Effector CD4-positive, alpha-beta T cell (primary cell): ENCODE measurements around the gene NLRC3.
"Not testable (repeated sequence)": the region's sequence is repeated elsewhere in the genome, so short reads cannot be mapped to it uniquely, and the experiment has no call there.

Experiments used
- DNase-seq: peaks from one replicate; pipeline ENCODE4 v3.0.0-alpha.2; 2020
- total RNA-seq: gene quantifications from one replicate; lab custom pipeline; 2026; lab: John Stamatoyannopoulos, UW

The NLRC3 gene
- total RNA-seq = 326 reads per million, percentile 96 among the genes with 10 or more reads in this experiment

- DNase-seq = peak; percentile 32
These were observed at the start of gene NLRC3 for GRCh38 chr16:3577302-3577752. NLRC3 (minus strand) TSS chr16:3577403; CDS start chr16:3565036, 12,367 bp downstream.

- no peak for DNase-seq
These were observed 48.9 kb upstream of the NLRC3 start for GRCh38 chr16:3625911-3626732.

GRCh38 chr16:3625331-3625730 is 48.1 kb upstream of the NLRC3 start:
- no peak for DNase-seq

GRCh38 chr16:3623642-3624041 is 46.4 kb upstream of the NLRC3 start:
- DNase-seq = no peak

GRCh38 chr16:3618769-3619141 is 41.6 kb upstream of the NLRC3 start:
- DNase-seq = no peak

GRCh38 chr16:3612510-3613466 is 35.6 kb upstream of the NLRC3 start:
- no peak for DNase-seq

GRCh38 chr16:3611146-3611975 is 34.2 kb upstream of the NLRC3 start, which contains the start of gene SLX4:
SLX4 (minus strand) TSS chr16:3611606; CDS start chr16:3608964, 2,642 bp downstream.
- DNase-seq = peak; percentile 87

- DNase-seq = no peak
These were observed 33.5 kb upstream of the NLRC3 start for GRCh38 chr16:3610698-3611145.

- DNase-seq = no peak
These were observed 32.9 kb upstream of the NLRC3 start for GRCh38 chr16:3609895-3610697.

GRCh38 chr16:3608976-3609375 is 31.8 kb upstream of the NLRC3 start:
- DNase-seq = not testable (repeated sequence)

- DNase-seq = no peak
These were observed 30.9 kb upstream of the NLRC3 start for GRCh38 chr16:3608069-3608468.

- no peak for DNase-seq
These were observed 30.4 kb upstream of the NLRC3 start for GRCh38 chr16:3607634-3608033.

- no peak for DNase-seq
These were observed 30.0 kb upstream of the NLRC3 start for GRCh38 chr16:3607161-3607560.

GRCh38 chr16:3606441-3606840 is 29.2 kb upstream of the NLRC3 start:
- no peak for DNase-seq

- DNase-seq = no peak
These were observed 25.1 kb upstream of the NLRC3 start for GRCh38 chr16:3602320-3602653.

GRCh38 chr16:3601614-3602319 is 24.6 kb upstream of the NLRC3 start:
- DNase-seq = no peak

- no peak for DNase-seq
These were observed 22.7 kb upstream of the NLRC3 start for GRCh38 chr16:3599922-3600321.

- DNase-seq = no peak
These were observed 21.9 kb upstream of the NLRC3 start for GRCh38 chr16:3599121-3599520.

GRCh38 chr16:3598236-3598635 is 21.0 kb upstream of the NLRC3 start:
- no peak for DNase-seq

GRCh38 chr16:3597676-3598075 is 20.5 kb upstream of the NLRC3 start:
- no peak for DNase-seq

- no peak for DNase-seq
These were observed 20.0 kb upstream of the NLRC3 start for GRCh38 chr16:3597226-3597625.
